Nephron progenitor cell (in vitro differentiated cells): Measurements from ENCODE around the gene TCP11X1.
"Not testable (repeated sequence)": the region's sequence is repeated elsewhere in the genome, so short reads cannot be mapped to it uniquely, and the experiment has no call there.

ENCODE experiments used
- DNase-seq: peaks from one replicate; pipeline ENCODE4 v3.0.0; 2021
- H3K27ac Mint-ChIP-seq: 2 replicates; pipeline ENCODE4 v1.8.0; 2021; ENCODE audit warnings: mild to moderate bottlenecking, moderate library complexity, mixed read lengths
- H3K27me3 Mint-ChIP-seq: 2 replicates; pipeline ENCODE4 v1.8.0; 2021; ENCODE audit warnings: mild to moderate bottlenecking, low read depth, mixed read lengths; ENCODE audit not compliant: poor library complexity
- H3K36me3 Mint-ChIP-seq: 2 replicates; pipeline ENCODE4 v1.8.0; 2021; ENCODE audit warnings: low read depth, mixed read lengths
- H3K4me1 Mint-ChIP-seq: 2 replicates; pipeline ENCODE4 v1.8.0; 2021; ENCODE audit warnings: mixed read lengths
- H3K4me3 Mint-ChIP-seq: 2 replicates; pipeline ENCODE4 v1.8.0; 2021; ENCODE audit warnings: mild to moderate bottlenecking, moderate library complexity, mixed read lengths
- H3K9me3 Mint-ChIP-seq: 2 replicates; pipeline ENCODE4 v1.8.0; 2021; ENCODE audit warnings: mild to moderate bottlenecking, moderate library complexity, mixed read lengths
- CTCF ChIP-seq: fragments of 200-600 bp; sonication (generic); IDR thresholded peaks from 2 replicates; pipeline ENCODE4 v1.5.0; 2021; ENCODE audit warnings: antibody characterized with exemption

Gene TCP11X1

GRCh38 chrX:102214986-102215385 lies at the start of gene TCP11X1:
TSS of gene TCP11X1 (plus strand) at chrX:102215301.
- H3K4me1 Mint-ChIP-seq, H3K36me3 Mint-ChIP-seq, H3K4me3 Mint-ChIP-seq: not testable (repeated sequence)

DNA sequence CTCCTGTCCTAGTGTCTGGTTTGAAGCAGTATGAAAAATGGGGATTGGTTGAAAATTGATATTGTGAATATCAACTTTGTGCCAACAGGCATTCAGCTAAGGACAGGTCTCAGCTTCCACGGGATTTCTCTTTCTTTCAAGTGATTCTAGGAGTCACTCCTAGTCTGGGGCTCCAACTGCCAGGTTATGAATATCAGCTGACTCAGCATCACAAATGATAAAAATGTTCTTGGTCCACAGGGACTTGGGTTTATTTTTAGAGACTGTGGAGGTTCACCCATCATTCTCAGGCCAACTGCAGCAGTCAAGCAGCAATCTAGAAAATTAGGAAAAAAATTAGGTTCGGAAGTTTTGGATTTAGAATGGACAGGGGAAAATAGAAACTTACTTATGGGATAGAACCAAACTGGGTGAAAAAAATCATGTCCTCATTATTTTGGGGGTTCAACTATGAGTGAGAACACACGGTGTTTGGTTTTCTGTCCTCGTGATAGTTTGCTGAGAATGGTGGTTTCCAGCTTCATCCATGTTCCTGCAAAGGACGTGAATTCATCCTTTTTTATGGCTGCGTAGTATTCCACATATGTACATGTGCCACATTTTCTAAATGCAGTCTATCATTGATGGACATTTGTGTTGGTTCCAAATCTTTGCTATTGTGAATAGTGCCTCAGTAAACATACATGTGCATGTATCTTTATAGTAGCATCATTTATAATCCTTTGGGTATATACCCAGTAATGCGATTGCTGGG lies 29.0 kb upstream of the TCP11X1 start:
- peaks cover 82% of the 10 kb centered on the region for H3K9me3 Mint-ChIP-seq
- no peaks in the 10 kb centered on the region for H3K36me3 Mint-ChIP-seq
- no peaks in the 10 kb centered on the region for H3K4me1 Mint-ChIP-seq
- H3K27me3 Mint-ChIP-seq: peaks cover 6% of the 10 kb centered on the region
- H3K27ac Mint-ChIP-seq: no peak overlapping the region
- DNase-seq: no peak
- H3K4me3 Mint-ChIP-seq: no peak overlapping the region
- no peak for TF ChIP-seq CTCF

More at GRCh38 chrX:102214986-102215385, at the start of gene TCP11X1:
- not testable (repeated sequence) for H3K9me3 Mint-ChIP-seq, H3K27ac Mint-ChIP-seq, DNase-seq, H3K27me3 Mint-ChIP-seq

- H3K27ac Mint-ChIP-seq, H3K27me3 Mint-ChIP-seq, DNase-seq, H3K9me3 Mint-ChIP-seq, H3K4me3 Mint-ChIP-seq, H3K36me3 Mint-ChIP-seq, H3K4me1 Mint-ChIP-seq: not testable (repeated sequence)
These were observed 7.2 kb upstream of the TCP11X1 start for GRCh38 chrX:102207940-102208339.

DNA sequence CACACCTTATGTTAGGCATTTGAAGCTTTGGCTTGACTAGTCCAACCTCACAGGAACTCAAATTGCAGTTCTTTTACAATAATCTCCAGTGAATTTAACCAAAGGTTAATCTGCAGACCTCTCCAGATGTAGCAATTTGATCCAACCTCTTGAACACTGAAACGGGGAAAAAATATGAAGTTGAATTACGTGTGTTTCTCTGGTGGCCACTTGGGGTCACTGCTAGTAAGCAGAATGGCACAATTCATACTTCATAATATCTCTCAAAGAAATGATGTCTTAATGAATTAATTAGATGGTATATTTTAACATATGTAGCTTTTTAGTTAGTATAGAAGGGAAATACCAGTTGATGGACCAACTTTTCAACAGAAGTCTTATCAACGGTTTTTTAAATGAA lies 1.4 kb downstream of the TCP11X1 start:
- not testable (repeated sequence) for H3K4me3 Mint-ChIP-seq, H3K27me3 Mint-ChIP-seq, H3K27ac Mint-ChIP-seq, H3K9me3 Mint-ChIP-seq, H3K4me1 Mint-ChIP-seq, DNase-seq, H3K36me3 Mint-ChIP-seq

- H3K4me3 Mint-ChIP-seq, H3K27ac Mint-ChIP-seq, H3K27me3 Mint-ChIP-seq, H3K4me1 Mint-ChIP-seq, H3K9me3 Mint-ChIP-seq, DNase-seq, H3K36me3 Mint-ChIP-seq: not testable (repeated sequence)
These were observed 20.6 kb downstream of the TCP11X1 start for GRCh38 chrX:102235678-102236077.

GRCh38 chrX:102240265-102240664 lies 25.2 kb downstream of the TCP11X1 start:
- not testable (repeated sequence) for H3K9me3 Mint-ChIP-seq, H3K27ac Mint-ChIP-seq, H3K4me1 Mint-ChIP-seq, H3K4me3 Mint-ChIP-seq, H3K36me3 Mint-ChIP-seq, DNase-seq, H3K27me3 Mint-ChIP-seq

GRCh38 chrX:102246893-102247292 lies 31.8 kb downstream of the TCP11X1 start, which contains the start of gene NXF2:
TSS of gene NXF2 (plus strand) at chrX:102247167. CDS start at chrX:102307079, 59,912 bp downstream.
- H3K27ac Mint-ChIP-seq, H3K4me3 Mint-ChIP-seq, H3K36me3 Mint-ChIP-seq, DNase-seq, H3K9me3 Mint-ChIP-seq, H3K27me3 Mint-ChIP-seq, H3K4me1 Mint-ChIP-seq: not testable (repeated sequence)

DNA sequence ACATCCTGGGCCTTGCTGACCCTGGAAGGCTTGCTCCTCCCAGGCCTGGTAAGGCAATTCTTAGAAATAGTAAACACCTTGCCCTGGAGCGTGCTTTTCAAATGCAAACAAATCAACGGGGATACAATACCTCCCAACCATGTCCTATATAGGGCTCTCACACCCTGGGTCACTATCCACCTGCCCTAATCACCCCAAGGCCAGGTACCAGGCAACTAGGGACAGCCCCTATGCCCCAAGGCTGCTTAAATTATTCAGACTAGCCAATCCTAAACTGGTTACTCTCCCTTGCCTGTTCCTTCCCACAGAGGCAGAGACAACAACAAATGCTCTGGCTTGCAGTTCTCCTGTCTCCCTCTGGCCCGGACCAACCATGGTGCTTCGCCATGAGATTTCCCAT lies 57.1 kb downstream of the TCP11X1 start:
- H3K36me3 Mint-ChIP-seq, H3K4me3 Mint-ChIP-seq, H3K4me1 Mint-ChIP-seq, H3K27ac Mint-ChIP-seq, H3K27me3 Mint-ChIP-seq, DNase-seq, H3K9me3 Mint-ChIP-seq: not testable (repeated sequence)
